H1 (cell line): ENCODE measurements around the gene MTERF2.

Experiments used
- POLR2AphosphoS5 ChIP-seq: IDR thresholded peaks from 2 replicates; pipeline ENCODE4 v1.6.1; 2011; ENCODE audit warnings: low read depth, low read length
- TF ChIP-seq, protein P1 (sequence below): IDR thresholded peaks from 2 replicates; pipeline ENCODE4 v1.6.1; 2012; ENCODE audit warnings: low read length, inconsistent platforms
- TF ChIP-seq, protein P2 (sequence below), 3 experiments: IDR thresholded peaks; 1 replicate in 2 of 3; 2 replicates in 1 of 3; pipeline versions ENCODE4 v1.5.1 to v1.6.1; 2011; ENCODE audit warnings: low read length in 3 of 3, mild to moderate bottlenecking in 3 of 3, inconsistent platforms in 2 of 3, low read depth in 1 of 3, moderate library complexity in 1 of 3; ENCODE audit not compliant: insufficient read depth in 1 of 3; ENCODE audit errors: control extremely low read depth in 1 of 3

DNA sequence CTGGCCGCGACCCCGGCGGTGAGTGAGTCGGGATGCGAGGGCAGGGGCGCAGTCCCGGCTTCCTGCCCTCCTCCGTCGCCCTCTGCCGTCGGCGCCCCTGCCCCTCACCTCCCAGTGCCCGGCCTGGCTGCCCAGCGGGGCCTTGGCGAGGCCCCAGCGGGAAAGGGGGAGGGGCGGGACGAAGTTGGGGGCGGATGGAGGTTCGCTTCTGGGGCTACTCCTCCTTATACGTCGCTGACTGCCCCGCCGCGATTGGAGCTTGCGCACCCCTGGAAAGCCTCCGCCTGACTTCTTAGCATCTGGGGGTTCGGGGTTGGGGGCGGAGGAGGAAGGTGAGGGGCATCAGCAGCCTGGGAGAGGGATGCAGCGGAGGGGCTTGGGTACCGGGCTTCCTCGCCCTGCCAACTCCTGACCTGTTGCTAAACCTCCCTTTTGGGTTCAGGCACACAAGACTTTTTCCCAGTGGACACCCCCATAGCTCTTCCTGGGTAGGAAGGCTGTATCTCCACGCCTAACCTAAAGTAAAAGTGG lies 30.8 kb downstream of the MTERF2 start:
- TF ChIP-seq, protein P1, sequence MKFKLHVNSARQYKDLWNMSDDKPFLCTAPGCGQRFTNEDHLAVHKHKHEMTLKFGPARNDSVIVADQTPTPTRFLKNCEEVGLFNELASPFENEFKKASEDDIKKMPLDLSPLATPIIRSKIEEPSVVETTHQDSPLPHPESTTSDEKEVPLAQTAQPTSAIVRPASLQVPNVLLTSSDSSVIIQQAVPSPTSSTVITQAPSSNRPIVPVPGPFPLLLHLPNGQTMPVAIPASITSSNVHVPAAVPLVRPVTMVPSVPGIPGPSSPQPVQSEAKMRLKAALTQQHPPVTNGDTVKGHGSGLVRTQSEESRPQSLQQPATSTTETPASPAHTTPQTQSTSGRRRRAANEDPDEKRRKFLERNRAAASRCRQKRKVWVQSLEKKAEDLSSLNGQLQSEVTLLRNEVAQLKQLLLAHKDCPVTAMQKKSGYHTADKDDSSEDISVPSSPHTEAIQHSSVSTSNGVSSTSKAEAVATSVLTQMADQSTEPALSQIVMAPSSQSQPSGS = no peak
- TF ChIP-seq, protein P2, sequence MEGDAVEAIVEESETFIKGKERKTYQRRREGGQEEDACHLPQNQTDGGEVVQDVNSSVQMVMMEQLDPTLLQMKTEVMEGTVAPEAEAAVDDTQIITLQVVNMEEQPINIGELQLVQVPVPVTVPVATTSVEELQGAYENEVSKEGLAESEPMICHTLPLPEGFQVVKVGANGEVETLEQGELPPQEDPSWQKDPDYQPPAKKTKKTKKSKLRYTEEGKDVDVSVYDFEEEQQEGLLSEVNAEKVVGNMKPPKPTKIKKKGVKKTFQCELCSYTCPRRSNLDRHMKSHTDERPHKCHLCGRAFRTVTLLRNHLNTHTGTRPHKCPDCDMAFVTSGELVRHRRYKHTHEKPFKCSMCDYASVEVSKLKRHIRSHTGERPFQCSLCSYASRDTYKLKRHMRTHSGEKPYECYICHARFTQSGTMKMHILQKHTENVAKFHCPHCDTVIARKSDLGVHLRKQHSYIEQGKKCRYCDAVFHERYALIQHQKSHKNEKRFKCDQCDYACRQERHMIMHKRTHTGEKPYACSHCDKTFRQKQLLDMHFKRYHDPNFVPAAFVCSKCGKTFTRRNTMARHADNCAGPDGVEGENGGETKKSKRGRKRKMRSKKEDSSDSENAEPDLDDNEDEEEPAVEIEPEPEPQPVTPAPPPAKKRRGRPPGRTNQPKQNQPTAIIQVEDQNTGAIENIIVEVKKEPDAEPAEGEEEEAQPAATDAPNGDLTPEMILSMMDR (IDR thresholded peaks at IDR 0.05; ENCODE audit: control extremely low read depth in 1 of 3, insufficient read depth in 1 of 3, low read depth in 1 of 3, low read length in 3 of 3) = peak; percentile 11 to 44 (median 35)
- TF ChIP-seq POLR2AphosphoS5 = no peak
